CD14-positive monocyte (primary cell): Measurements from ENCODE around the gene KCNA1. TPM values are rescaled to one million over a fixed set of nuclear protein-coding genes. Genes with fewer than 3 reads are reported as not detected.
"Not testable (repeated sequence)": the region's sequence is repeated elsewhere in the genome, so short reads cannot be mapped to it uniquely, and the experiment has no call there.

ENCODE experiments used
- DNase-seq, 3 donors: peaks; one replicate each; pipeline ENCODE4 v3.0.0-alpha.2; 2011 to 2022
- H2AFZ ChIP-seq: 2 replicates; pipeline ENCODE4 v1.6.0; 2012; ENCODE audit warnings: mild to moderate bottlenecking, low read depth, low read length, inconsistent platforms; ENCODE audit not compliant: insufficient read depth, poor library complexity, severe bottlenecking
- H3K27ac ChIP-seq, 2 donors: 1 replicate in 1 of 2; 2 replicates in 1 of 2; pipeline ENCODE4 v1.5.1; 2012 to 2013; ENCODE audit warnings: low read length in 2 of 2, control low read depth in 1 of 2, inconsistent platforms in 1 of 2, low read depth in 1 of 2, mild to moderate bottlenecking in 1 of 2
- H3K27me3 ChIP-seq, 2 donors: one replicate each; pipeline versions ENCODE4 v1.6.0 to v1.6.1; 2011 to 2013; ENCODE audit warnings: low read length in 2 of 2; ENCODE audit not compliant: control insufficient read depth in 2 of 2, insufficient read depth in 2 of 2
- H3K36me3 ChIP-seq, 2 donors: replicated peaks in 1 of 2; 1 replicate in 1 of 2; 2 replicates in 1 of 2; pipeline versions ENCODE4 v1.5.1 to v1.6.1; 2012 to 2013; ENCODE audit warnings: low read length in 2 of 2, control low read depth in 1 of 2, inconsistent platforms in 1 of 2, mild to moderate bottlenecking in 1 of 2; ENCODE audit not compliant: insufficient read depth in 2 of 2, control insufficient read depth in 1 of 2
- H3K4me1 ChIP-seq, 2 donors: 1 replicate in 1 of 2; 2 replicates in 1 of 2; pipeline versions ENCODE4 v1.5.1 to v1.6.1; 2012 to 2013; ENCODE audit warnings: low read length in 2 of 2, control low read depth in 1 of 2, inconsistent platforms in 1 of 2, mild to moderate bottlenecking in 1 of 2, moderate library complexity in 1 of 2; ENCODE audit not compliant: insufficient read depth in 2 of 2, control insufficient read depth in 1 of 2
- H3K4me2 ChIP-seq: replicated peaks from 2 replicates; pipeline ENCODE3; 2012; ENCODE audit warnings: low read length, moderate library complexity, mild to moderate bottlenecking; ENCODE audit not compliant: poor library complexity, severe bottlenecking; ENCODE audit errors: extremely low read depth
- H3K4me3 ChIP-seq, 3 experiments: fragments of 200-600 bp in 1 of 3; sonication (generic) in 1 of 3; replicated peaks in 1 of 3; 1 replicate in 2 of 3; 2 replicates in 1 of 3; pipeline ENCODE4 v1.5.1; 2011 to 2013; ENCODE audit warnings: low read length in 3 of 3, mild to moderate bottlenecking in 3 of 3, control low read depth in 2 of 3, low read depth in 2 of 3, inconsistent platforms in 1 of 3, moderate library complexity in 1 of 3
- H3K79me2 ChIP-seq: 2 replicates; pipeline ENCODE4 v1.6.0; 2012; ENCODE audit warnings: mild to moderate bottlenecking, control low read depth, inconsistent platforms, low read length, moderate library complexity; ENCODE audit not compliant: insufficient read depth
- H3K9ac ChIP-seq: 2 replicates; pipeline ENCODE4 v1.6.0; 2017; ENCODE audit warnings: low read length, mild to moderate bottlenecking; ENCODE audit not compliant: insufficient read depth, poor library complexity, severe bottlenecking
- H3K9me3 ChIP-seq, 2 donors: replicated peaks in 1 of 2; 1 replicate in 1 of 2; 2 replicates in 1 of 2; pipeline versions ENCODE4 v1.5.1 to v1.6.1; 2012 to 2013; ENCODE audit warnings: low read length in 2 of 2, control low read depth in 1 of 2; ENCODE audit not compliant: control insufficient read depth in 1 of 2, insufficient read depth in 1 of 2
- H4K20me1 ChIP-seq: 2 replicates; pipeline ENCODE4 v1.6.0; 2012; ENCODE audit warnings: mild to moderate bottlenecking, low read length, control low read depth, moderate library complexity; ENCODE audit not compliant: insufficient read depth
- H3K27ac Mint-ChIP-seq, 7 donors: one replicate each; pipeline ENCODE4 v1.8.0; 2020; ENCODE audit warnings: mild to moderate bottlenecking in 7 of 7, mixed read lengths in 7 of 7, moderate library complexity in 6 of 7, inconsistent platforms in 2 of 7
- H3K27me3 Mint-ChIP-seq, 3 donors: one replicate each; pipeline ENCODE4 v1.8.0; 2021 to 2022; ENCODE audit warnings: low read depth in 3 of 3, mild to moderate bottlenecking in 3 of 3, mixed read lengths in 3 of 3, moderate library complexity in 3 of 3, inconsistent platforms in 1 of 3
- H3K36me3 Mint-ChIP-seq, 2 donors: one replicate each; pipeline ENCODE4 v1.8.0; 2020; ENCODE audit warnings: mixed read lengths in 2 of 2, inconsistent platforms in 1 of 2, mild to moderate bottlenecking in 1 of 2
- H3K4me1 Mint-ChIP-seq: one replicate; pipeline ENCODE4 v1.8.0; 2020; ENCODE audit warnings: mild to moderate bottlenecking, mixed read lengths
- H3K4me3 Mint-ChIP-seq, 2 donors: one replicate each; pipeline ENCODE4 v1.8.0; 2020; ENCODE audit warnings: mild to moderate bottlenecking in 2 of 2, mixed read lengths in 2 of 2, moderate library complexity in 1 of 2
- H3K9me3 Mint-ChIP-seq, 7 donors: one replicate each; pipeline ENCODE4 v1.8.0; 2020 to 2022; ENCODE audit warnings: mixed read lengths in 7 of 7, mild to moderate bottlenecking in 6 of 7, moderate library complexity in 6 of 7, inconsistent platforms in 2 of 7
- CTCF ChIP-seq: fragments of 200-600 bp; IDR thresholded peaks from one replicate; pipeline ENCODE4 v1.8.0; 2022; ENCODE audit warnings: antibody characterized with exemption, mild to moderate bottlenecking
- WGBS: methylation state at CpG from one replicate; pipeline ENCODE4 v1.1.5; 2013; ENCODE audit warnings: missing lambda C conversion rate; ENCODE audit not compliant: insufficient coverage; 5-methylcytosine and 5-hydroxymethylcytosine counted together
- intact Hi-C, 2 donors: fragments of 100-400 bp; cut with micrococcal nuclease; formaldehyde crosslinking; loops; one replicate each; pipeline versions ENCODE4 v1.15.0 to v1.15.1; 2023
- polyA plus RNA-seq, 3 donors: library from polyadenylated mRNA; depleted of rRNA in 1 of 3; unstranded in 2 of 3; stranded (reverse) in 1 of 3; fragments of 300-500 nt in 2 of 3; fragments of >200 nt in 1 of 3; fragmentation: Illumina TruSeq in 2 of 3; gene quantifications; 1 replicate in 2 of 3; 2 replicates in 1 of 3; pipeline ENCODE4 v1.2.3, GENCODE V29; 2012 to 2021

The KCNA1 gene
- polyA plus RNA-seq, 3 donors: not detected

- no peak overlapping the region for H2AFZ ChIP-seq
- peaks cover 0 to 8% of the 10 kb centered on the region in 2 donors for H3K9me3 ChIP-seq
- no peaks in the 10 kb centered on the region for H3K4me1 ChIP-seq
- no peak for TF ChIP-seq CTCF
- Mint-ChIP-seq H3K27me3 (peaks cover 1 to 9% (median 7%) of the 10 kb centered on the region in 3 donors), H3K4me3 (no peak overlapping the region), H3K27ac (no peak overlapping the region), H3K4me1 (no peaks in the 10 kb centered on the region), H3K9me3 (peaks cover 0 to 12% (median 8%) of the 10 kb centered on the region in 7 donors), H3K36me3 (no peaks in the 10 kb centered on the region)
- no peak overlapping the region for H3K4me3 ChIP-seq
- intact Hi-C loops: no loop called here
- H3K27ac ChIP-seq: no peak overlapping the region
- no peak overlapping the region for H3K9ac ChIP-seq
- no peak overlapping the region for H3K4me2 ChIP-seq
- no peaks in the 10 kb centered on the region for H3K27me3 ChIP-seq
- no peak for DNase-seq
- no CpG with 5 or more reads among the region's 2 CpGs for WGBS
- no peaks in the 10 kb centered on the region for H3K36me3 ChIP-seq
- H4K20me1 ChIP-seq: no peaks in the 10 kb centered on the region
- H3K79me2 ChIP-seq: no peaks in the 10 kb centered on the region
Observed at GRCh38 chr12:4874671-4875070, 35.0 kb upstream of the KCNA1 start.

- H3K9me3 ChIP-seq: peaks cover 0 to 14% of the 10 kb centered on the region in 2 donors
- H3K4me2 ChIP-seq, DNase-seq, H3K4me3 ChIP-seq, H4K20me1 ChIP-seq, H3K27ac Mint-ChIP-seq, H3K9ac ChIP-seq, H3K36me3 Mint-ChIP-seq, H3K27ac ChIP-seq, intact Hi-C loops, H3K36me3 ChIP-seq, H3K4me1 Mint-ChIP-seq, H3K4me3 Mint-ChIP-seq, H3K79me2 ChIP-seq, H3K27me3 Mint-ChIP-seq, H3K4me1 ChIP-seq, H3K27me3 ChIP-seq, H2AFZ ChIP-seq: not testable (repeated sequence)
- H3K9me3 Mint-ChIP-seq: peaks cover 3 to 14% (median 12%) of the 10 kb centered on the region in 7 donors
- 83% methylated on average over 1 of the region's 2 CpGs for WGBS
Observed at GRCh38 chr12:4879481-4879880, 30.2 kb upstream of the KCNA1 start.
